Activated T-cell treated with anti-CD3 and anti-CD28 coated beads, Interleukin-2, amount 50 U/mL, for 1 hour (primary cell): ENCODE measurements around the gene ZNF48.
A peak's percentile ranks its signal among the peaks of the same experiment; 100 is the strongest.

Experiments
- DNase-seq: peaks from one replicate; pipeline ENCODE4 v3.0.0-alpha.2; 2020

The ZNF48 gene

GRCh38 chr16:30407804-30408534 lies 12.7 kb downstream of the ZNF48 start:
- no peak for DNase-seq

GRCh38 chr16:30409125-30410060 lies 14.2 kb downstream of the ZNF48 start:
- peak; percentile 95 for DNase-seq

- no peak for DNase-seq
Observed at GRCh38 chr16:30413112-30413806, 18.0 kb downstream of the ZNF48 start.

- no peak for DNase-seq
Observed at GRCh38 chr16:30414159-30414558, 18.9 kb downstream of the ZNF48 start.

GRCh38 chr16:30416047-30416603 lies 20.9 kb downstream of the ZNF48 start:
- DNase-seq: no peak

- no peak for DNase-seq
Observed at GRCh38 chr16:30416624-30417528, 21.7 kb downstream of the ZNF48 start.

GRCh38 chr16:30417529-30418349 lies 22.5 kb downstream of the ZNF48 start:
- DNase-seq: peak; percentile 91

- no peak for DNase-seq
Observed at GRCh38 chr16:30418350-30419181, 23.3 kb downstream of the ZNF48 start.

GRCh38 chr16:30421010-30421409 lies 25.8 kb downstream of the ZNF48 start:
- no peak for DNase-seq

GRCh38 chr16:30428055-30428454 lies 32.8 kb downstream of the ZNF48 start:
- no peak for DNase-seq

- DNase-seq: no peak
Observed at GRCh38 chr16:30429418-30429677, 34.1 kb downstream of the ZNF48 start.

- DNase-seq: peak; percentile 92
Observed at GRCh38 chr16:30429678-30430427, 34.6 kb downstream of the ZNF48 start, which contains the start of gene DCTPP1. Gene DCTPP1, minus strand, starts transcription at chr16:30430030. Its CDS starts 50 bp downstream, at chr16:30429980.

- DNase-seq: no peak
Observed at GRCh38 chr16:30430428-30430970, 35.3 kb downstream of the ZNF48 start.

- DNase-seq: no peak
Observed at GRCh38 chr16:30434852-30435251, 39.6 kb downstream of the ZNF48 start.

GRCh38 chr16:30437511-30438046 lies 42.4 kb downstream of the ZNF48 start:
- no peak for DNase-seq

- no peak for DNase-seq
Observed at GRCh38 chr16:30438835-30439234, 43.6 kb downstream of the ZNF48 start.

- no peak for DNase-seq
Observed at GRCh38 chr16:30439720-30440348, 44.6 kb downstream of the ZNF48 start.

- DNase-seq: no peak
Observed at GRCh38 chr16:30443631-30444030, 48.4 kb downstream of the ZNF48 start.
